PC-3 (cell line): ENCODE data around the gene SHOC1. TPM values are rescaled to one million over a fixed set of nuclear protein-coding genes. Genes with fewer than 3 reads are reported as not detected.

Experiments
- ATAC-seq: fragments of 200-7000 bp; cut with Tn5 transposase; 2 replicates; pipeline ENCODE4 v1.9.1; 2020; ENCODE audit warnings: mild to moderate bottlenecking, moderate library complexity
- BruUV-seq: library from RNA; stranded (reverse); fragments of 400-500 nt; replicated peaks from 2 replicates; lab custom pipeline; 2021; lab: Mats Ljungman, UMichigan
- CTCF ChIA-PET: fragments of 300-600 bp; sonication (Branson Sonifier 250); formaldehyde crosslinking; loops from one replicate; lab custom pipeline; 2022; ENCODE audit warnings: antibody characterized with exemption; lab: Charles Lee
- POLR2A ChIA-PET: fragments of 300-600 bp; sonication (Branson Sonifier 250); formaldehyde crosslinking; loops from one replicate; lab custom pipeline; 2022; ENCODE audit warnings: antibody characterized with exemption; ENCODE audit not compliant: unreplicated experiment; lab: Charles Lee
- DNase-seq: peaks from one replicate; pipeline ENCODE4 v3.0.0-alpha.2; 2015
- H2AFZ ChIP-seq: fragments of 300-600 bp; sonication (generic); 2 replicates; pipeline ENCODE4 v1.6.0; 2016; ENCODE audit warnings: antibody characterized with exemption, low read length
- H3F3A ChIP-seq: fragments of 300-600 bp; sonication (generic); one replicate; pipeline ENCODE4 v1.6.0; 2017; ENCODE audit warnings: antibody characterized with exemption, low read length, control low read depth, mild to moderate bottlenecking; ENCODE audit not compliant: unreplicated experiment
- H3K27ac ChIP-seq: fragments of 300-600 bp; sonication (generic); 2 replicates; pipeline ENCODE4 v1.5.1; 2016; ENCODE audit warnings: mild to moderate bottlenecking, low read length
- H3K27me3 ChIP-seq: fragments of 300-600 bp; sonication (generic); 2 replicates; pipeline ENCODE4 v1.6.1; 2016; ENCODE audit warnings: low read length, mixed read lengths
- H3K36me3 ChIP-seq: fragments of 300-600 bp; sonication (generic); 2 replicates; pipeline ENCODE4 v1.6.1; 2016; ENCODE audit warnings: low read depth, mixed run types, low read length, mixed read lengths
- H3K4me1 ChIP-seq: fragments of 300-600 bp; sonication (generic); 2 replicates; pipeline ENCODE4 v1.5.1; 2016; ENCODE audit warnings: low read length; ENCODE audit not compliant: insufficient read depth
- H3K4me2 ChIP-seq: fragments of 300-600 bp; sonication (generic); 2 replicates; pipeline ENCODE4 v1.6.0; 2016; ENCODE audit warnings: low read length
- H3K4me3 ChIP-seq: fragments of 300-600 bp; sonication (generic); 2 replicates; pipeline ENCODE4 v1.5.1; 2016; ENCODE audit warnings: mild to moderate bottlenecking, low read length, mixed read lengths
- H3K79me2 ChIP-seq: fragments of 300-600 bp; sonication (generic); 2 replicates; pipeline ENCODE4 v1.6.1; 2017; ENCODE audit warnings: low read length, mixed read lengths
- H3K9ac ChIP-seq: fragments of 300-600 bp; sonication (generic); 2 replicates; pipeline ENCODE4 v1.6.0; 2016; ENCODE audit warnings: mild to moderate bottlenecking, low read length
- H3K9me2 ChIP-seq: fragments of 300-600 bp; sonication (generic); replicated peaks from 2 replicates; pipeline ENCODE4 v1.6.1; 2016; ENCODE audit warnings: mixed run types, low read length, mixed read lengths
- H3K9me3 ChIP-seq: fragments of 300-600 bp; sonication (generic); 2 replicates; pipeline ENCODE4 v1.6.1; 2016; ENCODE audit warnings: low read length, mixed read lengths
- H4K20me1 ChIP-seq: fragments of 300-600 bp; sonication (generic); 2 replicates; pipeline ENCODE4 v1.6.1; 2016; ENCODE audit warnings: low read length, mixed read lengths
- CTCF ChIP-seq: fragments of 300-600 bp; sonication (generic); conservative IDR thresholded peaks from 2 replicates; pipeline ENCODE4 v1.5.1; 2017; ENCODE audit warnings: antibody characterized with exemption, low read depth, mild to moderate bottlenecking, low read length
- EZH2 ChIP-seq: fragments of 300-600 bp; sonication (generic); IDR thresholded peaks from one replicate; pipeline ENCODE4 v1.6.1; 2017; ENCODE audit warnings: antibody characterized with exemption, mild to moderate bottlenecking, low read length; ENCODE audit not compliant: unreplicated experiment
- EZH2phosphoT487 ChIP-seq: fragments of 300-600 bp; sonication (generic); IDR thresholded peaks from 2 replicates; pipeline ENCODE4 v1.6.1; 2018; ENCODE audit warnings: mild to moderate bottlenecking, antibody characterized with exemption, low read length, borderline replicate concordance
- intact Hi-C: fragments of 100-400 bp; cut with micrococcal nuclease; formaldehyde crosslinking; loops from 2 replicates; pipeline ENCODE4 v1.9.0; 2023
- total RNA-seq: library from RNA; depleted of rRNA; stranded (reverse); fragments of >200 nt; gene quantifications from 2 replicates; pipeline ENCODE4 v1.2.3, GENCODE V29; 2014

SHOC1 gene
- total RNA-seq, 1 experiment from 2014 or later = 0.18 TPM

- BruUV-seq = no TSS peak
- intact Hi-C loops = loop anchor here (5.0 kb wide), 2 partner anchors 67 to 197 kb away; no protein-coding TSS in a partner anchor
- ChIA-PET POLR2A (interaction anchor here (0.7 kb wide), 1 partner anchor 16 kb away, joined by 3 read pairs; no protein-coding TSS in a partner anchor), CTCF (interaction anchor here (0.5 to 0.7 kb wide), 2 partner anchors 67 to 249 kb away, joined by 3 to 4 read pairs; no protein-coding TSS in a partner anchor)
- Histone ChIP-seq H2AFZ (peak overlapping the region; percentile 30; the same call in 1 of the 2 replicates), H3K36me3 (no peaks in the 10 kb centered on the region), H3K27me3 (no peaks in the 10 kb centered on the region), H3K4me3 (no peak overlapping the region), H3K9me3 (no peaks in the 10 kb centered on the region), H3K4me1 (no peaks in the 10 kb centered on the region), H3K9me2 (no peaks in the 10 kb centered on the region), H3K27ac (peak overlapping the region; percentile 11; the same call in 1 of the 2 replicates), H3F3A (no peaks in the 10 kb centered on the region), H3K79me2 (no peaks in the 10 kb centered on the region), H3K4me2 (no peak overlapping the region), H3K9ac (no peak overlapping the region), H4K20me1 (no peaks in the 10 kb centered on the region)
- no peak for TF ChIP-seq EZH2phosphoT487
- DNase-seq = no peak
- no peak for ATAC-seq
Measured at GRCh38 chr9:111825468-111826145, 30.9 kb upstream of the SHOC1 start.

- Histone ChIP-seq H3K27ac (no peak overlapping the region), H3K4me3 (no peak overlapping the region), H3K9me3 (no peaks in the 10 kb centered on the region), H4K20me1 (no peaks in the 10 kb centered on the region), H3K4me1 (no peaks in the 10 kb centered on the region), H3K4me2 (no peak overlapping the region), H2AFZ (no peak overlapping the region), H3K27me3 (no peaks in the 10 kb centered on the region), H3F3A (no peaks in the 10 kb centered on the region), H3K9ac (no peak overlapping the region), H3K79me2 (no peaks in the 10 kb centered on the region), H3K9me2 (no peaks in the 10 kb centered on the region), H3K36me3 (no peaks in the 10 kb centered on the region)
- intact Hi-C loops = no loop called here
- ChIA-PET CTCF (no interaction called here), POLR2A (no interaction called here)
- no peak for DNase-seq
- no peak for ATAC-seq
- no TSS peak for BruUV-seq
- TF ChIP-seq CTCF (no peak), EZH2 (no peak), EZH2phosphoT487 (no peak)
Measured at GRCh38 chr9:111821006-111821528, 26.3 kb upstream of the SHOC1 start.

- no peak overlapping the region for H3K27ac ChIP-seq
- CTCF ChIA-PET = no interaction called here
- no peak for ATAC-seq
- no peak overlapping the region for H3K4me3 ChIP-seq
- no peak overlapping the region for H3K9ac ChIP-seq
- no peaks in the 10 kb centered on the region for H4K20me1 ChIP-seq
- no peak for DNase-seq
- no peak overlapping the region for H3K4me2 ChIP-seq
- intact Hi-C loops = no loop called here
- H3K27me3 ChIP-seq = no peaks in the 10 kb centered on the region
- no peaks in the 10 kb centered on the region for H3F3A ChIP-seq
- no peaks in the 10 kb centered on the region for H3K9me3 ChIP-seq
- H3K4me1 ChIP-seq = 0 out of 2 replicates have a peak, but pooled peaks cover 3% of the 10 kb centered on the region
- H2AFZ ChIP-seq = no peak overlapping the region
- POLR2A ChIA-PET = no interaction called here
- no peaks in the 10 kb centered on the region for H3K9me2 ChIP-seq
- TF ChIP-seq EZH2phosphoT487 = no peak
- no peaks in the 10 kb centered on the region for H3K36me3 ChIP-seq
- BruUV-seq = no TSS peak
- no peaks in the 10 kb centered on the region for H3K79me2 ChIP-seq
Measured at GRCh38 chr9:111819360-111819759, 24.6 kb upstream of the SHOC1 start.
